Thymus (tissue), 11 donors: ENCODE data around the gene LMNTD2. TPM values are rescaled to one million over a fixed set of nuclear protein-coding genes. Genes with fewer than 3 reads are reported as not detected.

Source experiments
- DNase-seq, 9 donors: peaks; one replicate each; pipeline ENCODE4 v3.0.0-alpha.2; 2013; ENCODE audit warnings: low spot score in 9 of 9, low read depth in 6 of 9, missing footprints in 1 of 9
- H3K27ac ChIP-seq, 2 donors: one replicate each; pipeline ENCODE4 v1.5.1; 2013; ENCODE audit warnings: control low read depth in 1 of 2, low read depth in 1 of 2, low read length in 1 of 2, mild to moderate bottlenecking in 1 of 2, moderate library complexity in 1 of 2
- H3K27me3 ChIP-seq, 2 donors: one replicate each; pipeline ENCODE4 v1.5.1; 2013; ENCODE audit warnings: low read length in 1 of 2; ENCODE audit not compliant: control insufficient read depth in 2 of 2, insufficient read depth in 1 of 2
- H3K36me3 ChIP-seq, 2 donors: one replicate each; pipeline ENCODE4 v1.5.1; 2013; ENCODE audit warnings: low read length in 1 of 2, mild to moderate bottlenecking in 1 of 2, moderate library complexity in 1 of 2; ENCODE audit not compliant: control insufficient read depth in 2 of 2, insufficient read depth in 2 of 2
- H3K4me1 ChIP-seq, 2 donors: one replicate each; pipeline ENCODE4 v1.5.1; 2013; ENCODE audit warnings: low read length in 2 of 2; ENCODE audit not compliant: control insufficient read depth in 2 of 2, insufficient read depth in 2 of 2
- H3K4me3 ChIP-seq, 2 donors: one replicate each; pipeline ENCODE4 v1.5.1; 2013; ENCODE audit warnings: low read length in 2 of 2, control low read depth in 1 of 2, mild to moderate bottlenecking in 1 of 2
- H3K9me3 ChIP-seq, 2 donors: one replicate each; pipeline ENCODE4 v1.5.1; 2013; ENCODE audit warnings: low read length in 1 of 2, mild to moderate bottlenecking in 1 of 2; ENCODE audit not compliant: control insufficient read depth in 2 of 2, insufficient read depth in 1 of 2
- WGBS: extraction: QIAGEN DNeasy Blood & Tissue Kit; methylation state at CpG from one replicate; pipeline ENCODE4 v1.1.7; 2013; 5-methylcytosine and 5-hydroxymethylcytosine counted together
- polyA plus RNA-seq: library from polyadenylated mRNA; stranded (reverse); fragments of 200-250 nt; gene quantifications from one replicate; pipeline ENCODE4 v1.2.3, GENCODE V29; 2013
- total RNA-seq: library from RNA; stranded (reverse); fragments of 120-200 nt; gene quantifications from one replicate; pipeline ENCODE4 v1.2.4, GENCODE V29; 2013
- donor health status: healthy.

Gene LMNTD2
- total and polyA plus RNA-seq, 2 donors = 1.1 to 5.8 TPM

DNA sequence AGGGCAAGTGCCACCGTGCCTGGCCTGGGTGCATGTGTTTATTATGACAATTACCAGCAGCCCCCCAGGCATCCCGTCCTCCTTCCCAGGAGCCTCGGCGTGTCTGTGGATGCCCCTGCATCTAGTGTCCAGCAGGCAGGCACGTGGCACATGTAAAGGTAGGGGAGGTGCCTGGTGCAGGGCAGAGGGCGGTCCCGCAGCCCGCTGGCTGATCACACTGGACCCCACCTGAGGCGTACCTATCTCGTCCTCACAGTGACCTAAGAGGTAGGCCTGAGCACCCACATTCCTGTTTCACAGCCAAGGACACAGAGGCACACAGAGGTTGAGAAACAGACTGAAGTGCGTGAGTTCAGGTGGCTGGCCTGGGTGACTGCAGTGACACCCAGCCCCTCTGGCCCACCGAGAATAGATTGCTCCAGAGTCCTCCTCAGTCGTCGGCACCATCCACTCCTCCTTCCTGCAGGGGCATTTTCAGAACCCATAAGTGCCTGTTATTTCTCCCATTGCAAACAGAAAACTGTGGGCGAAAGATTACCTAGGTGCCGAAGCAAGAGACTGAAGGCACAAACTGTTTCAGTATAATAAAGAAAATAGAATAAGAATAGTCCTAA, 12.7 kb upstream of the LMNTD2 start:
- Histone ChIP-seq H3K4me3 (no peak overlapping the region), H3K4me1 (peaks cover 28 to 72% of the 10 kb centered on the region in 2 donors), H3K9me3 (no peaks in the 10 kb centered on the region), H3K36me3 (no peaks in the 10 kb centered on the region), H3K27ac (no peak overlapping the region), H3K27me3 (peaks cover 0 to 16% of the 10 kb centered on the region in 2 donors)
- 96% methylated on average over 16 of the region's 16 CpGs for WGBS
- no peak for DNase-seq

DNA sequence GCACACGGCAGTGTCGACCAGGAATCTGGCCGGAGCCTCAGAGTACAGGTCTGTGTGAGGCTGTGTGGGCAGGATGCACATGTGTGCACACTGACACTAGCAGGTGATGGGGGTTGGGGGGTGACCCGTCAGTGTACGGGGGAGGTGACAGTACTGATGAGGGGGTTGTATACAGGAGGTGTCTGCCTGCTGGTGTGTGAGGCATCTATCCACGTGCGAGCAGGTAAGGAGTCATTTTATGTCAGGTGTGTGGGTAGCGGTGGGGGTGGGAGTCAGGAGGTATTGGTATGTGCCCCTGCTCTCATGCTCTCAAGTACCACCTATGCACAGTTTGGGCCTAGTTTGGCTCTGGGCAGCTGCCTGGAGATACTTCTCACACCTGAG, 11.3 kb upstream of the LMNTD2 start:
- Histone ChIP-seq H3K27me3 (peaks cover 0 to 21% of the 10 kb centered on the region in 2 donors), H3K4me3 (no peak overlapping the region), H3K27ac (peak overlapping the region in 1 of 2 donors; percentile 82), H3K4me1 (peaks cover 26 to 69% of the 10 kb centered on the region in 2 donors), H3K9me3 (no peaks in the 10 kb centered on the region), H3K36me3 (no peaks in the 10 kb centered on the region)
- peak in 1 of 9 donors; percentile 24 for DNase-seq
- WGBS = 90% methylated on average over 8 of the region's 8 CpGs

DNA sequence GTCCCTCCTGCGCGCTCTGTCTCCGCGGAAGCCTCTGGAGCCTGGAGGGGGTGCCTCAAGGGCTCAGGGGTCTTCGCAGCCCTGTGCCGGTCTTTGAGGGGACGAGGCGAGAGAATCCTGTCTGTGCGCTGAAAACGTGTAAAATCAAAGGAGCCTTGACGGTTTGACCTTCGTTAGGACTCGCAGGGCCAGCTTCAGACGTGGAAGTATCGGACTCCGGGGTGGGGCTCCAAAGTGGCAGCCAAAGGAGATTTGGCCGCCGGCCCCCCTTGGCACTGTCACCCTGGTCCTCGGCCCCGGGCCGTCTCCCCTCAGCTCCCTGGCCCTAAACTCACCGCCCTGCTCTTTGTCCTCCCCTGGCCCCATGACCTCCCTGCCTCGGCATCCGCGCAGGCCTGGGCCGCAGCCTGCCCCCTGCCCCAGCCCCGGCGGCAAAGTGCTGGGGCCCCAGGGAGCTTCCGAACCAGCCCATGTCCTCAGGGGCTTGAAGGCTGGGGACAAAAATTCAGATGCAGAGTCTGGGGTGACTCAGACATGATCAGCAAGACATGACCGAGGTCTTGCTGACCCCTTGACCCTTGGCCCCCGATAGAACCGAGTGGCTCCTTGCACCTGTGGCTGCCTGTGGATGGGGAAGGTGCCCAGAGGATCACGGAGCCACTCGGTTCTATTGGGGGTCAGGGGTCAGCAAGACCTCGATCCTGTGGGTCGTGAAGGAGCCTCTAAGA, 8.8 kb upstream of the LMNTD2 start:
- peaks cover 24 to 57% of the 10 kb centered on the region in 2 donors for H3K4me1 ChIP-seq
- peak in 1 of 9 donors; percentile 44 for DNase-seq
- peaks cover 0 to 12% of the 10 kb centered on the region in 2 donors for H3K27me3 ChIP-seq
- 51% methylated on average over 36 of the region's 36 CpGs for WGBS
- no peaks in the 10 kb centered on the region for H3K9me3 ChIP-seq
- peak overlapping the region; percentile 1 to 70 for H3K27ac ChIP-seq
- H3K4me3 ChIP-seq = peak overlapping the region; percentile 55 to 64
- no peaks in the 10 kb centered on the region for H3K36me3 ChIP-seq

DNA sequence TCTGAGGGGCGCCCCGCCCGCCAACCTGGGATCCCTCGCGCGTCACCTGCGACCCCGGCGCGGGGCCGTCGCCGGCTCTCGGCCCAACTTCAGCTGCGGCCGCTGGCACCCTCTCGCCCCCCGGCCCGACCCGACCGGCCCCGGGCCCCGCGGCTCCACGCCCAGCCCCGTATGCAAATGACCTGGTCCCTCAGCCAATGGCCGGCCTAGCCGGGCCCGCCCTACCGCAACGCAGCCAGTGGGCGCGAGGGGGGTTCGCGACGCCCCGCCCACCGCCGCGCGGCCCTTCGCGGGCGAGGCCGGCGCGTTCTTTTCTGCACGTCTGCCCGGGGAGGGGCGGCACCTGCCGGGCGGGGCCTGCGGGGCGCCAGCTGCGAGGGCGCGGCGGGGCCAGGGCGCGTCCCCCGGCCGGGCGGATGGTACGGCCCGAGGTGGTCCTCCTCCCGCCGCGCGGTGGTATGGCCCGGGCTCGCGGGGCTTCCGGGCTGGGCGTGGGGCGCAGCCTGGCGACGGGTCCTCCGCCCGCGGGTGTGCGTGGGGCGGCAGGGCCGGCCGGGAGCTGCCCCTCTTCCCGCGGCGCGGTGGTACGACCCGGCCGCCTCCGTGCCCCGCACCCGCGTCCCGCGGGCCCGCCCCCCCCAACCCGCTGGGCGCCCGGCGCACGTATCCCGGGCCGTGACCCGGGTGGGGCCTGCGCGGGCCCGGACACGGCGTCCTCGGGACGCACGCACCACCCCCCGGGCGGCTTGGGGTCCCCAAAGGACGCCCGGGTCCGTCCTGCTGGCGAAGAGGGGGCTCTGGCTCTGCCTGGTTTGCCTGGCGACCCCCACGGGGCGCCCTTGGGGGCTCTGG, 8.0 kb upstream of the LMNTD2 start:
- Histone ChIP-seq H3K36me3 (peaks cover 3 to 6% of the 10 kb centered on the region in 2 donors), H3K27ac (peak overlapping the region; percentile 1 to 70), H3K4me3 (peak overlapping the region; percentile 55 to 64), H3K4me1 (peaks cover 20 to 50% of the 10 kb centered on the region in 2 donors), H3K27me3 (peaks cover 0 to 12% of the 10 kb centered on the region in 2 donors), H3K9me3 (no peaks in the 10 kb centered on the region)
- WGBS = 1% methylated on average over 123 of the region's 123 CpGs
- DNase-seq = peak; percentile 59 to 97 (median 91)

DNA sequence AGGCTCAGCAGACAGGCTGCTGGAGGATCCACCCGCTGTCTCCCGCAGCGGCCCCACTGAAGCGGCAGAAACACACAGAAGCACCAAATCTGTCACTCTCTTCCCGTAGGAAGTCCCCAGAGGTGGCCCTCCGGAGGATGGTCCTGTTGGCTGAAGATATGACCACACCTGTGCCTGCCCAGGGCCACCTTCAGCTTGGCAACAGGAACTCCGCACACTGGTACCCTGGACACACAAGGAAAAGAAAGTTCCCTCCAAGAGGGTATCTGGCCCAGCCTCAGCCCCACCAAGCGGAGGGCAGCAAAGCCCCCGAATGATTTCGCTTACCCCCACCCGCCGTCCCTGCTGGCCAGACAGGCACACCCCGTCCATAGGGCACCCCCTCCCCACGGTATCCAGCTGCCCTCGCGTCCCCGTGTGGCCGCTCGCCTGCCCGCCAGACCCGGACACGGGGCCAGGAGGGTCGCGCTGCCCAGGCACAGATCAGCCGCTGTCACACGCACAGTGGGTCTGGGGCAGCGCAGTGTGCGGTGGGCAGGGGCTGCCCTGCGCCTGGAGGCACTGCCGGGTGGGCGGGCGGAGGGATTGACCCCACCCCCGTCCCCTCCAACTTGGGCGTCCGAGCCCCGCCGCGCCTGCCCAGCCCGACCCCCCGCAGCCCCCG, 7.2 kb upstream of the LMNTD2 start:
- peaks cover 20 to 46% of the 10 kb centered on the region in 2 donors for H3K4me1 ChIP-seq
- peak overlapping the region; percentile 26 to 43 for H3K27ac ChIP-seq
- peaks cover 3 to 13% of the 10 kb centered on the region in 2 donors for H3K36me3 ChIP-seq
- H3K27me3 ChIP-seq = peaks cover 0 to 12% of the 10 kb centered on the region in 2 donors
- 34% methylated on average over 41 of the region's 41 CpGs for WGBS
- no peaks in the 10 kb centered on the region for H3K9me3 ChIP-seq
- peak overlapping the region; percentile 37 to 64 for H3K4me3 ChIP-seq
- DNase-seq = no peak

DNA sequence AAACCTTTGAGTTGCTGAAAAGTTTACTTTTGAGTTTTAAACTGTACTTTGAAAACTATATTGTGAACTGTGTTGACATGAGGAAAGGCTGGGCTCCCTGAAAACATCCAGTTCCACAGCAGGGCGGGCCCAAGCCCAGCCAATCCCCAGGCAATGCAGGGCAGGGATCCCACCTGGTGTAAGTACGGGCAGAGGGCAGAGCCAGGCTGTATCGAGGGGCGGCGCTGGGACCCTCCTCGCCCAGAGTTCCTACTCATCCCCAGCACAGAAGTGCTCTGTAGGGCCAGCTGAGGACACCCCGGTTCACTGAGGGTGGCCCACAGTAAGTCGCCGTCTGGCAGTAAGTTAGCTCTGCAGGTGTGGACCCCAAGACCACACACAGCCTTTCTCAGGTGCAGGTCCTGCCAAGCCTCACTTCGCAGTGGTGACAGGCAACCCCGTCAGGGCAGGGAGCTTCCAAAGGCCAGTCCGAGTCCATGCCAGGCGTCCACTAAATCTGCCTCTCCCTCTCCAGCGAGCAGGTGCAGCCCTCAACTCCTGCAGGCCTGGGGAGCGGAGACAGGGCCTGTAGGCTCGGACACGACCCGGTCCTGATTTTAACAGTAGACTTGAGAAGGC, 6.6 kb upstream of the LMNTD2 start:
- H3K4me1 ChIP-seq = peaks cover 20 to 41% of the 10 kb centered on the region in 2 donors
- H3K36me3 ChIP-seq = peaks cover 3 to 16% of the 10 kb centered on the region in 2 donors
- no peak overlapping the region for H3K4me3 ChIP-seq
- peaks cover 0 to 12% of the 10 kb centered on the region in 2 donors for H3K27me3 ChIP-seq
- no peak for DNase-seq
- no peaks in the 10 kb centered on the region for H3K9me3 ChIP-seq
- H3K27ac ChIP-seq = peak overlapping the region in 1 of 2 donors; percentile 27
- 96% methylated on average over 18 of the region's 18 CpGs for WGBS

DNA sequence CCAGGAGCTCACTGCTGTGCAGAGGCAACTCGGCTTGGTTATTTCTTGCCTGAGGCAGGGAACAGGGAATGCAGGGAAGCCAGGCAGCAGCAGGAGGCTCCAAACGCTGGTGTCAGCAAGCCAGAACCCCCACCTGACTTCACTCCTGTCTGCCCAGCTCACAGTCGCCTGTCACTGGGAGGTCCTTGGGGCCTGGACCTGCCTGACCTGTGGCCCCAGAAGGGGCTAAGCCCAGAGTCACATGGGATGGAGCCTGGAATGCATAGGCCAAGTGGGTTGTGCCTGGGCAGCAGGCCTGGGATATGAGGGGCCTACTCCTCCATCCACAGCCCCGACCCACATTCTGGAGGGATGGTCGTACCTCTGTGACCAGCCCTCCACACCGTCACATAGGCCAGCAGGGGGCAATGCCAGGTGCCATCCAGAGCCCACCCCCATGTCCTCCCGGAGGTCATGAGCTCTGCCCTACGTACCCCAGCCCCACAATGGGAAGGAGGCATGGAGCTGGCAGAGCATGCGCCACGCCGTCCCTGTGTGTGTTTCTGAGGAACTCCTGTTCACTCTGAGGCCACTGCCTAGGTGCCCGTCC, 5.5 kb upstream of the LMNTD2 start:
- peaks cover 3 to 16% of the 10 kb centered on the region in 2 donors for H3K36me3 ChIP-seq
- H3K9me3 ChIP-seq = no peaks in the 10 kb centered on the region
- no peak overlapping the region for H3K27ac ChIP-seq
- DNase-seq = no peak
- peaks cover 21 to 39% of the 10 kb centered on the region in 2 donors for H3K4me1 ChIP-seq
- H3K4me3 ChIP-seq = no peak overlapping the region
- WGBS = 94% methylated on average over 12 of the region's 12 CpGs
- H3K27me3 ChIP-seq = peaks cover 0 to 12% of the 10 kb centered on the region in 2 donors
